Embryonic facial prominence (tissue), 1 donor: ENCODE measurements around the gene MLLT1.

Source experiments
- DNase-seq: peaks from one replicate; pipeline ENCODE4 v3.0.0-alpha.2; 2016; ENCODE audit errors: extremely low spot score

Gene MLLT1

GRCh38 chr19:6259312-6259861 is 20.4 kb downstream of the MLLT1 start:
- DNase-seq, result no peak

- DNase-seq, result no peak
These were observed 20.9 kb downstream of the MLLT1 start for GRCh38 chr19:6258812-6259311.

DNA sequence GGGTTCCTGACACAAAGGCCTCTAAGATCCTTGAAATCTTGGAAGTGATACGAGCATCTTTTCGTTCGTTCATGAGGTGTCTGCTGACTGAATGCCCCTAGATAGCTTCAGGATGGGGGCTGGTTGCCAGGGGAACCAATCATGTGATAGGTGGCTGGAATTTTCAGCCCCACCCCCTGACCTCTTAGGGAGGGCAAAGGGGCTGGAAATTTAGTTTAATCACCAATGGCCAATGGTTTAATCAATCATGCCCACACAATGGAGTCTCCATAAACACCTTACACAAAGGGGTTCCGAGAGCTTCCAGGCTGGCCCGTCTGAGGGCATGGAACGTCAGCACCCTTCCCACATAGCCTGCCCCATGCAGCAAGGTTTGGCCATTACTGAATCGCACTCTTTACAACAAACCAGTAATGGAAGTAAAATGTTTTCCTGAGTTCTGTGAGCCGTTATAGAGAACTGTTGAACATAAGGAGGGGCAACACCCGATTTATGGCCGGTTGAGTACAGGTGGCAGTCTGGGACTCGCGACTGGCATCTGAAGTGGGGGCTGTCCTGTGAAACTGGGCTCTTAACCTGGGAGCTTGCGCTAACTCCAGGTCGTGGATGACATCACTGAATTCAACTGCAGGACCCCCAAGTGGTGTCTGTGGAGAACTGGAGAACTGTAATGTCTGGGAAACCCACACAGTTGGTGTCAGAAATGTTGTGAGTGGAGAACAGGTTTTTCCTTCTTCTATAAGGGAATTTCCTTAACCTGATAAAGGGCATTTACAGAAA is 25.6 kb downstream of the MLLT1 start:
- DNase-seq, result no peak

GRCh38 chr19:6252066-6252465 is 27.7 kb downstream of the MLLT1 start:
- DNase-seq, result no peak

- no peak for DNase-seq
These were observed 28.9 kb downstream of the MLLT1 start for GRCh38 chr19:6250909-6251308.

- DNase-seq, result no peak
These were observed 29.7 kb downstream of the MLLT1 start for GRCh38 chr19:6250024-6250615.

DNA sequence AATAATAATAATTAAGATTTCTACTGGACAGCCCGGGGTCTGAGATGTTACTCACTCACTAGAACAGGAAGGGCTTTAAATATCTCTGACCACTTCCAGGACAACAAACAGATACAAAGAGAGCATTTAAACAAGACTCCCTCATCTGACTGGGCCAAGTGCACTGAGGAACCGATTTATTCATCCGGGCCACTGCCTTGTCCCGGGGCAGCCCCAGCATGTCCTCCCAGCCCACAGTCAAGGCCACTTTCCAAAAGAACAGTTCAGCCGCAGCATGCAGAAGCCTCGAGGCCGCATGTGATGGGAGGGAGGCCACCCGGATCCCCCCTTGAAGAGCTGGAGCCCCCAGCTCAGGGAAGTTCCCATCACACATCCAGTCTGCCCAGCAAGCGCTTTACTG is 30.5 kb downstream of the MLLT1 start:
- no peak for DNase-seq

- no peak for DNase-seq
These were observed 30.9 kb downstream of the MLLT1 start for GRCh38 chr19:6248844-6249243.

DNA sequence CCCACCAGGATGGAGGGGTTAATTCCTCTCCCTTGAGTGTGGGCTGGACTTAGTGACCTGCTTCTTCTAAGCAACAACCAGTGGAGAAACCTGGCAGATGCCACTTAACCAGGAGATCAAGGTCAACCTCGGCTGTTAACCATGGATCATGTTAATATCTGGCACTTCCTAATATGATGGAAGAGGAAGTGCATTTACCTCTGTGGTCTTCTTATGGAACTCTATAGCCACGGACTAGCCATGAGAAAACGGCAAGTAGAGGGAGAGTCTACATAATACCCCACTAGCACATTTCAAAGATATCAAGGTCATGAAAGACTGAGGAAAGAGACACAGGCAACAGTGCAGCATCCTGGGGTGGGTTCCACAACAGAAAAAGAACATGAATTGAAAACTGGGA is 31.4 kb downstream of the MLLT1 start:
- DNase-seq, result no peak

DNA sequence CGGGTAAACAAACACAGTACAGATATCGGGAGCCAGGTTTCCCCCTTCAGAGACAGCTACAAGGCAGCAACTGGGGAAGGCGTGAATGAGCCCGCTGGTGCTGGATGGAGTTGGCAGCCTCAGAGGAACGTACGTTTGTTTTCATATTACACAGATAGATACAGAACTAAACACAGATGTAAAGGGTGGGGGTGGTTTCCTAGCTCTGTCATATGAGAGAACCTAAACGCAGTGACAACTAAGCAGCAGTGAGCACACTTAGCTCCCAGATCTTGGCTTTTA is 32.8 kb downstream of the MLLT1 start:
- no peak for DNase-seq

DNA sequence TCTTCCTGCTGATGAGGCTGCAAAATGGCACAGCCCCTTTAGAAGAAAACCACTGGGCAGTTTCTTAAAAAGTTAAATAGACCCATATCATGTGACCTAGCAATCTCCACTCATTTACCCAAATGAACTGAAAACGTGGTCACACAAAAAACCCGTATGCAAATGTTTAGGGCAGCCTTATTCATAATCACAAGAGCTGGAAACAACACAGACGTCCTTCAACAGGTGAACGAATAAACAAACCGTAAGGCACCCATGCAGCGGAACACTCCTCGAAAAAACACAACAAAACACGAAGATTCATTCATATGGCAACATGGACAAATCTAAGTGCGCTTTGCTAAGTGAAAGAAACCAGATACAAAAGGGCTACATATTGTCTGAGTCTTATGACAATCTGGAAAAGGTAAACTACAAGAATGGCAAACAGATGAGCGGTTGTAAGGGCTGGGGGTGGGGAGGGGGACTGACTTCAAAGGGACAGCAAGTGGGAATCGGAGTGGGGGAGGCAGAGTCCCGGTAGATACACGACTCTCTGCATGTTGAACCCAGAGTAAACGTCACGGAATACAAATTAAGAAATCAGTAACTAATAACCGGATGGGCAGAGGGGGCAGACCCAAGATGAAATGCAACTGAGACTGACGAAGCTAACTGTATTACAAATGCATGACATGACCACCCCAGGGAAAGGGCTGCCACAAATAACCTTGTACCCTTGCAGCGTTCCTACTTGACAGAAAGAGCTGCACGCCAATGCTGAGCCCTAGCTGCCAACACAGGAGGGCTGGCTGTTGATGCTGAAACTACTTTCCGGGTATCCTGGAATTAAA is 33.4 kb downstream of the MLLT1 start:
- no peak for DNase-seq

DNA sequence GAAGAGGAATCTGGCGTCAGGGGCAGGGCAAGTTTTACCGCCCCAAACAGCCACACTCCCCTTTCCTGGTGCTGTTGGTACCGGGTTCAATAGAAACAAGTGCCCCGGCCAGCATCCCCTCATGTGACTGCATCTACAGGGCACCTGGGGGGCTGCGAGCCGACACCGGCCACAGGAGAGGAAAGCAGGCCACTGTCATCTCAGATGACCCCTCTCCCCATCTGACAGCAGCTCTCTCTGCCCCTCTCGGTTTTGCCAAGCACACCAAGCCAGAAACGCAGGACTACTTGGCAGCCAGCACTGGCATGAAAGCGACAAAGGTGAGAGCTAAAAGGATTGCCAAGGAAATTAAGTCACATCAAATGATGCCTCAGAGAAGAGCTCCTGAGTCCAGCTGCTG is 37.1 kb downstream of the MLLT1 start:
- no peak for DNase-seq

DNA sequence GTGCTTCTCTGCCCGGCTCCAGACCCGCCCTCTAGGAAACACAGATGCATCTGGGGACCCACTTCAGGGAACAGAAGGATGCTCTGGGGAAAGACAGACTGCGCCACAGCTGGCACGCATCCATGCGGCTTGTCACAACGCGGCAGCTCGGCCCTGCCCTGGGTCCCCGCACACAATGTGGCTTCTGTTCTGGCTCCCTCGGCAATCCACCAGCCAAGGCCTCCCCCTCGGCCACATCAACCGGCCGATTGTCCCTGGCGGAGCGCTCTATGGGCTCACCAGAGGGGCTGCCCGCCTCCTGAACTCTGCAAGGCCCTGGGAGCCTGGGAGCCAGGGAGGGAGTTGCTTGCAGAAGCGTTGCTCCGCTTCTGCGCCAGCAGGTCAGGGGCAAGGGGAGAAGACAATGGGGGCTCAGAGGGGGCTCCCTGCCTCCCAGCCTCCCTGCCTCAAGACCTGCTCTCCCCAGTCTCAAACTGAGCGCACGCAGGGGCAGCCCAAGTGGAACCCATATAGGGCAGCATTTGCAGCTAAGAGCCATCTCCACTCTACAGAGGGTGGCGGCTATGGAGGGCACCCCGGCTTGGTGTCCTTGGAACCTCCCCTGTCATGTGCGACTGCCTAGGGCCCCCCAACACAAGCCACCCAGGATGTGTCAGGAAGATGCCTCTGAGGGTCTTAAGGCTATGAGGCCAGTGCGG is 37.9 kb downstream of the MLLT1 start:
- DNase-seq, result no peak

- no peak for DNase-seq
These were observed 38.7 kb downstream of the MLLT1 start for GRCh38 chr19:6241056-6241455.

DNA sequence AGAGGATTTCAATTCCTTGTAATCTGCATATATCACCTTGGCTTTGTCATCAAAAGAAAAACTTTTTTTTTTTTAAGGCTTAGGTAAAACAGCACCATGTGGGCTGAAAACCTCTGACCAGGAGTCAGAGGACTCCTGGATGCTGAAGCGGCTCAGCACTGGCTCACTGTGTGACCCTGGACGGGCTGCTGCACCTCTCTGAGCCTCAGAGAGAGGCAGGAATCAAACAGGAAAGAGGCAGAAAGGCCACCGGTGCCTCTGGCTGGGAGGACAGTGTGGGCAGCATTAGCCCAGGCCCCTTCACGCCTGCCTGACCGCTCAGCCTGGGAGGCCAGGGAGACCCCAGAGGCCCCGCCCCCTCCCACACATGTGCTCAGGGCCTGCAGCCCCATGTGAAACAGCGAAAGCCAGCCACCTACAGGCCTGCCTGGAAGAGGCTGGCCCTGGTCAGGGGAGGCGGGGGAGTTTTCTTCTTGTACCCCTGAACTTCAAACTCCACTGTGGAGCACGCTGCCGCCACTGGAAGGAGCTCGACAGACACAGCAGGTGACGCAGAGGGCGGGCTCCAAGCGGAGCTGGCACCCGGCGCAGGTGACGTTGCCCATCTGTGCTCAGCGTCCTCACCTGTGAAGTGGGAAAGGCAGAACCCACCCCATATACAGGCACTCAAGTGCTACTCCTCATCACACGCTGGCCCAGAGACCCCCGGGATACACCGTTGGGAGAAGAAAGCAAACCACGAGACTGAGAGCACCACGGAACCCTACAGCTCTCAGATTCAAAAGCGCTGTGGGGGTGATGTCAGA is 39.7 kb downstream of the MLLT1 start:
- DNase-seq, result no peak

DNA sequence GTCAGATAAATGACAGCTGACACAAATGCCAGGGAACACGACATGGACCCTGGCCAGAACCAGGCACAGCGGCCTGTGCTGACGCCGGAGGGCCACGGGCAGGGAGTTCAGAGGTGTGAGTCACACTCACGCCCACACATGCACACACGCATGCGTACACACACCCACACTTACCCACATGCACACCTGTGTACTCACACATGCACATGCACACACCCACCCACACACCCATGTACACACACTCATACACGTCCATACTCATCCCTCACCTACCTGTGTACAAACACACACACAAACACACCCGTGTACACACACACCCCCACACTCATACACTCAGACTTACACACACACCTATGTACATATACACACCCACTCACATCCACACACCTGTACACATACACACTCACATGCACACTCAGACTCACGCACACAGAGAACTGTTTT is 40.4 kb downstream of the MLLT1 start:
- DNase-seq, result no peak

- no peak for DNase-seq
These were observed 41.0 kb downstream of the MLLT1 start for GRCh38 chr19:6238643-6239281.

DNA sequence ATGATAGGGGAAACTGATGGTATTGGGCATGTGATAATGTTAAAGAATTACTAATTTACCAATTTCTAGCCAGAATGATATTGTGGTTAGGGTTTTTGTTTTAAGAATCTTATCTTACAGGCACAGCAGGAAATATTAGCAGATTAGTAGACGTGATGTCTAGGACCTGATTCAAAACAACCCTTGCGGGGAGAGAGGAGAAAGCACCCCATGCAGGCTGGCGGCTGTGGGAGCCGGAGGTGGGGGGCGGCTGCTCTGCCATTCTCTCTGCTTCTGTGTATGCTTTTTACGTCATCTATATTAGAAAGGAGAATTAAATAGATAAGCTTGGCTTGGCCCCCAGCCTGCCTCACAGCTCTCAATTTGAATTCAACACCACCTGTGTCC is 41.5 kb downstream of the MLLT1 start:
- no peak for DNase-seq

DNA sequence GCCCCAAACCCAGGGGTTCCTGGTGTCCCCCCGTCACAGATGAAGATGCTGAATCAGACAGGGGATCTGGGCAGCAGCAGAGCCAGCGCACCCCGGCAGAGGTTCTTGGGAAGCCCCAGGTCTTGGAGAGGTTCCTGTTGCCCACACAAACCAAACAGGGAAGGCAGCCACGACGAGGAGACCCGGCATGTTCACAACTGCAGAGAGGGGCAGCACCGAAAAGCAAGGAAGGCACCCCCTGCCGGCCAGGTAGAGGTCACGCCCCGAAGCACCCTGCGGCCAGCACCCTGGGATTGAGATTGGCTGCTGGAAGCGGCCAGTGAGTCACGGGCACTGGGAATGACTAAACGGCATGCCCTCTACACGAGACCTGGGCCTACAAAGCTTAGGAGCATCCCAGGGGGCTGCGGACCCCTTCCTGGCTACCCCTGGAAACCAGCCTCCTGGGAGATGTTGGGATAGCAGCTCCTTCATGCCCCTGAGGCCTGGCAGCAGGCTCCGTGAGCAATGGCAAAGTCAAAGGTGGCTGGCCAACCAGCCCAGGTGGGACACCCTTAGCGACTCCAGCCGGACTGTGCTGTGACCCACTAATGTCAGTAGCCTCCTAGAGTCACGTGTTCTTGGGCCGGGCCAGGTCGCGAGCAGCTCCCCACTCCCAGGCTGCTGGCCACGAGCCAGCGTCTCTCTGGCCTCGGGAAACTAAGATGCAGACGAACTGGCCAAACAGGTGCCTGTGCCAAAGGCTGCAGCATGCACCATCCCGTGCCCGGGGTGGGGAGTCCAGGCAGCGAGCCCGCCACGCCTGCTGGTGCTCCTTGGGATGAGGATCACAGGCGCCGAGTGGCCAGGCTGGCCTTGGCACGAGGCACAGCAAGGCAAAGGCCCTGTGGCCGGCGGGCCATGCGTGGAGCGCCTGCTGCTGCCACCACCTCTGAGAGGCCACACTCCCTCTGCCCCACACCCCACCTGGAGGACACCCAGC is 43.2 kb downstream of the MLLT1 start:
- no peak for DNase-seq
